HCT116 (cell line): ENCODE data around the gene CEACAM18. TPM values are rescaled to one million over a fixed set of nuclear protein-coding genes. Genes with fewer than 3 reads are reported as not detected.

Source experiments
- ATAC-seq: fragments of 200-7000 bp; cut with Tn5 transposase; 2 replicates; pipeline ENCODE4 v1.9.1; 2020; ENCODE audit warnings: mild to moderate bottlenecking, moderate library complexity
- BruUV-seq: library from RNA; stranded (reverse); fragments of 400-500 nt; replicated peaks from 2 replicates; lab custom pipeline; 2021; lab: Mats Ljungman, UMichigan
- CTCF ChIA-PET: fragments of 300-600 bp; sonication (Branson Sonifier 250); formaldehyde crosslinking; loops from one replicate; lab custom pipeline; 2021; ENCODE audit warnings: antibody characterized with exemption; lab: Charles Lee
- POLR2A ChIA-PET: fragments of 300-600, 350-600 bp; sonication (Branson Sonifier 250); formaldehyde crosslinking; loops from one replicate; lab custom pipeline; 2021; ENCODE audit warnings: antibody characterized with exemption; lab: Charles Lee
- RAD21 ChIA-PET, 2 experiments: fragments of 300-600 bp; sonication (Branson Sonifier 250); formaldehyde crosslinking; loops; one replicate each; lab custom pipeline; 2023; ENCODE audit warnings: low total read pairs in 2 of 2; ENCODE audit not compliant: uncharacterized antibody in 2 of 2, unreplicated experiment in 2 of 2, low non-redundant PET in 1 of 2; lab: Charles Lee
- DNase-seq: peaks from one replicate; pipeline ENCODE4 v3.0.0-alpha.2; 2010; ENCODE audit warnings: low read depth, low spot score
- H2AFZ ChIP-seq: fragments of 200-600 bp; shearing (Covaris generic), sonication (generic); 2 replicates; pipeline ENCODE4 v1.6.1; 2017; ENCODE audit warnings: low read depth, mixed run types, mixed read lengths, antibody characterized with exemption, low read length; ENCODE audit not compliant: poor library complexity, severe bottlenecking
- H3K27ac ChIP-seq: 2 replicates; pipeline ENCODE4 v1.5.1; 2012; ENCODE audit warnings: low read depth, low read length
- H3K27me3 ChIP-seq: fragments of 200-600 bp; sonication (generic); 2 replicates; pipeline ENCODE4 v1.6.1; 2016; ENCODE audit warnings: mixed run types, low read length, mixed read lengths; ENCODE audit not compliant: insufficient read depth
- H3K36me3 ChIP-seq, 2 experiments: fragments of 200-500 bp in 1 of 2; fragments of 200-600 bp in 1 of 2; sonication (Bioruptor generic) in 1 of 2; sonication (generic) in 1 of 2; 2 replicates each; pipeline versions ENCODE4 v1.5.1 to v1.6.1; 2014 to 2016; ENCODE audit warnings: low read length in 2 of 2, inconsistent platforms in 1 of 2, mixed read lengths in 1 of 2, mixed run types in 1 of 2; ENCODE audit not compliant: insufficient read depth in 2 of 2, control insufficient read depth in 1 of 2
- H3K4me1 ChIP-seq, 2 experiments: fragments of 200-600 bp in 1 of 2; sonication (generic) in 1 of 2; 2 replicates each; pipeline versions ENCODE4 v1.5.1 to v1.6.1; 2012 to 2017; ENCODE audit warnings: low read length in 2 of 2, inconsistent platforms in 1 of 2, mild to moderate bottlenecking in 1 of 2, mixed read lengths in 1 of 2, mixed run types in 1 of 2, moderate library complexity in 1 of 2; ENCODE audit not compliant: insufficient read depth in 2 of 2, control insufficient read depth in 1 of 2
- H3K4me2 ChIP-seq: fragments of 200-600 bp; sonication (generic); 2 replicates; pipeline ENCODE4 v1.6.1; 2017; ENCODE audit warnings: mixed run types, low read length, mixed read lengths
- H3K4me3 ChIP-seq, 2 experiments: fragments of 200-600 bp in 1 of 2; sonication (generic) in 1 of 2; replicated peaks in 1 of 2; 2 replicates each; pipeline ENCODE4 v1.5.1; 2011 to 2016; ENCODE audit warnings: low read length in 2 of 2, control low read depth in 1 of 2, low read depth in 1 of 2, mild to moderate bottlenecking in 1 of 2, mixed read lengths in 1 of 2, mixed run types in 1 of 2
- H3K79me2 ChIP-seq: fragments of 200-600 bp; sonication (generic); 2 replicates; pipeline ENCODE4 v1.6.1; 2017; ENCODE audit warnings: mild to moderate bottlenecking, mixed run types, low read length, moderate library complexity, mixed read lengths; ENCODE audit not compliant: insufficient read depth
- H3K9ac ChIP-seq: fragments of 200-600 bp; sonication (generic); 2 replicates; pipeline ENCODE4 v1.6.1; 2016; ENCODE audit warnings: low read length, mixed read lengths
- H3K9me2 ChIP-seq: fragments of 200-600 bp; sonication (generic), shearing (Covaris generic); 2 replicates; pipeline ENCODE4 v1.6.1; 2017; ENCODE audit warnings: mixed run types, mild to moderate bottlenecking, moderate library complexity; ENCODE audit not compliant: insufficient read depth
- H3K9me3 ChIP-seq, 2 experiments: fragments of 200-500 bp in 1 of 2; fragments of 200-600 bp in 1 of 2; sonication (Bioruptor generic) in 1 of 2; sonication (generic) in 1 of 2; 2 replicates each; pipeline ENCODE4 v1.6.1; 2014 to 2017; ENCODE audit warnings: low read length in 2 of 2, mixed read lengths in 2 of 2, inconsistent platforms in 1 of 2, low read depth in 1 of 2, mild to moderate bottlenecking in 1 of 2, mixed run types in 1 of 2, moderate library complexity in 1 of 2; ENCODE audit not compliant: control insufficient read depth in 1 of 2, insufficient read depth in 1 of 2
- H4K20me1 ChIP-seq: fragments of 200-600 bp; sonication (generic), shearing (Covaris generic); 2 replicates; pipeline ENCODE4 v1.6.1; 2017; ENCODE audit warnings: mixed run types, mild to moderate bottlenecking, moderate library complexity; ENCODE audit not compliant: insufficient read depth
- ATF3 ChIP-seq: IDR thresholded peaks from 2 replicates; pipeline ENCODE4 v1.6.1; 2012
- CBX3 ChIP-seq: IDR thresholded peaks from 2 replicates; pipeline ENCODE4 v1.6.1; 2012; ENCODE audit warnings: low read depth
- CTCF ChIP-seq, 3 experiments: fragments of 200-600 bp in 1 of 3; sonication (generic) in 1 of 3; IDR thresholded peaks in 2 of 3; conservative IDR thresholded peaks in 1 of 3; 2 replicates each; pipeline ENCODE4 v1.5.1; 2012 to 2017; ENCODE audit warnings: low read depth in 2 of 3, low read length in 2 of 3, antibody characterized with exemption in 1 of 3, borderline replicate concordance in 1 of 3, control low read depth in 1 of 3, mild to moderate bottlenecking in 1 of 3, mixed read lengths in 1 of 3, mixed run types in 1 of 3, moderate library complexity in 1 of 3; ENCODE audit not compliant: insufficient read depth in 1 of 3
- ELF1 ChIP-seq: IDR thresholded peaks from 2 replicates; pipeline ENCODE4 v1.6.1; 2012; ENCODE audit warnings: low read depth, borderline replicate concordance
- EZH2 ChIP-seq: fragments of 200-600 bp; sonication (generic); IDR thresholded peaks from 2 replicates; pipeline ENCODE4 v1.6.1; 2017; ENCODE audit warnings: antibody characterized with exemption, mixed run types
- JUND ChIP-seq: IDR thresholded peaks from 2 replicates; pipeline ENCODE4 v1.6.1; 2012
- MAX ChIP-seq: IDR thresholded peaks from 2 replicates; pipeline ENCODE4 v1.6.1; 2012
- POLR2AphosphoS5 ChIP-seq: IDR thresholded peaks from 2 replicates; pipeline ENCODE4 v1.6.1; 2011; ENCODE audit warnings: mild to moderate bottlenecking, low read depth, low read length, moderate library complexity
- REST ChIP-seq: IDR thresholded peaks from 2 replicates; pipeline ENCODE4 v1.6.1; 2012; ENCODE audit warnings: low read depth
- SP1 ChIP-seq: IDR thresholded peaks from 2 replicates; pipeline ENCODE4 v1.6.1; 2012; ENCODE audit warnings: low read depth
- SRF ChIP-seq: IDR thresholded peaks from 2 replicates; pipeline ENCODE4 v1.6.1; 2012; ENCODE audit warnings: low read depth
- TCF7L2 ChIP-seq: IDR thresholded peaks from 2 replicates; pipeline ENCODE4 v1.7.0; 2011; ENCODE audit warnings: borderline replicate concordance, inconsistent platforms; ENCODE audit not compliant: insufficient read depth, insufficient read length; ENCODE audit errors: extremely low read depth
- YY1 ChIP-seq: IDR thresholded peaks from 2 replicates; pipeline ENCODE4 v1.6.1; 2011; ENCODE audit warnings: low read length, low read depth, moderate library complexity, mild to moderate bottlenecking; ENCODE audit not compliant: insufficient replicate concordance; ENCODE audit errors: extremely low read depth
- intact Hi-C: fragments of 100-400 bp; cut with micrococcal nuclease; formaldehyde crosslinking; loops from 2 replicates; pipeline ENCODE4 v1.10.0; 2022
- total RNA-seq: library from RNA; stranded (reverse); gene quantifications from one replicate; pipeline ENCODE4 v1.2.1, GENCODE V29; 2021; ENCODE audit not compliant: unreplicated experiment

Gene CEACAM18
- total RNA-seq, 1 experiment from 2014 or later = not detected

- Histone ChIP-seq H3K9ac (no peak overlapping the region), H3K36me3 (no peaks in the 10 kb centered on the region), H3K79me2 (no peaks in the 10 kb centered on the region), H3K9me2 (no peaks in the 10 kb centered on the region), H3K9me3 (no peaks in the 10 kb centered on the region), H3K27ac (no peak overlapping the region), H3K4me3 (no peak overlapping the region), H4K20me1 (no peaks in the 10 kb centered on the region), H2AFZ (no peak overlapping the region), H3K4me1 (peaks cover 0 to 1% of the 10 kb centered on the region in 2 experiments; a peak in 1 of 4 replicates), H3K27me3 (peaks cover 24% of the 10 kb centered on the region), H3K4me2 (no peak overlapping the region)
- TF ChIP-seq REST = no peak
- no peak for TF ChIP-seq TCF7L2
- TF ChIP-seq MAX = no peak
- no peak for TF ChIP-seq POLR2AphosphoS5
- TF ChIP-seq CBX3 = no peak
- intact Hi-C loops = no loop called here
- BruUV-seq = no TSS peak
- ChIA-PET RAD21 (no interaction called here), CTCF (interaction anchor here (1.5 kb wide), 1 partner anchor 187 kb away, joined by 3 read pairs; no protein-coding TSS in a partner anchor), POLR2A (no interaction called here)
- ATAC-seq (no peak), DNase-seq (no peak)
These were observed 8.7 kb upstream of the CEACAM18 start for GRCh38 chr19:51469629-51470028.

- Histone ChIP-seq H3K36me3 (no peaks in the 10 kb centered on the region), H4K20me1 (no peaks in the 10 kb centered on the region), H3K27ac (no peak overlapping the region), H3K79me2 (no peaks in the 10 kb centered on the region), H3K27me3 (peaks cover 23% of the 10 kb centered on the region), H2AFZ (no peak overlapping the region), H3K9me2 (no peaks in the 10 kb centered on the region)
- CTCF ChIA-PET = interaction anchor here (1.5 to 5.3 kb wide), 3 partner anchors 44 to 190 kb away, joined by 4 to 35 read pairs (median 19); no protein-coding TSS in a partner anchor
- RAD21 ChIA-PET = no interaction called here
- no peak for ATAC-seq
- no peak for DNase-seq
- TF ChIP-seq SP1 (no peak), JUND (no peak), POLR2AphosphoS5 (no peak), CBX3 (no peak), MAX (no peak), SRF (no peak), CTCF (IDR thresholded peaks at IDR 0.05 in 2 of 3, conservative IDR thresholded peaks at IDR 0.05 in 1 of 3; ENCODE audit: borderline replicate concordance in 1 of 3, insufficient read depth in 1 of 3, low read depth in 2 of 3, low read length in 2 of 3) (no peak), ELF1 (no peak), EZH2 (no peak), ATF3 (no peak), YY1 (no peak)
- TF ChIP-seq, all 23 proteins: peak for 0
- intact Hi-C loops = no loop called here
- BruUV-seq = no TSS peak
- H3K4me1 ChIP-seq = peaks cover 4 to 13% of the 10 kb centered on the region in 2 experiments; a peak in 2 of 4 replicates
- POLR2A ChIA-PET = no interaction called here
- H3K9ac ChIP-seq = no peak overlapping the region
- H3K4me3 ChIP-seq = no peak overlapping the region
- H3K9me3 ChIP-seq = no peaks in the 10 kb centered on the region
- H3K4me2 ChIP-seq = no peak overlapping the region
These were observed 7.4 kb upstream of the CEACAM18 start for GRCh38 chr19:51470966-51471365.
